SIG-M5 treated with dmso at 0.1 percent for 504 hours (cell line): Measurements from ENCODE around the gene DOCK9.

ENCODE experiments used
- DNase-seq: peaks from one replicate; lab custom pipeline; 2025; ENCODE audit not compliant: unreplicated experiment; lab: John Stamatoyannopoulos, UW

Gene DOCK9

GRCh38 chr13:98978280-98978679 lies 416 bp upstream of the DOCK9 start:
- no peak for DNase-seq

GRCh38 chr13:98976941-98977340 lies 923 bp downstream of the DOCK9 start:
- no peak for DNase-seq

- peak; percentile 55 for DNase-seq
Measured at GRCh38 chr13:98976338-98976737, 1.5 kb downstream of the DOCK9 start.

GRCh38 chr13:98975822-98976261 lies 2.0 kb downstream of the DOCK9 start:
- peak; percentile 27 for DNase-seq

- peak; percentile 63 for DNase-seq
Measured at GRCh38 chr13:98974053-98974452, 3.8 kb downstream of the DOCK9 start.

DNA sequence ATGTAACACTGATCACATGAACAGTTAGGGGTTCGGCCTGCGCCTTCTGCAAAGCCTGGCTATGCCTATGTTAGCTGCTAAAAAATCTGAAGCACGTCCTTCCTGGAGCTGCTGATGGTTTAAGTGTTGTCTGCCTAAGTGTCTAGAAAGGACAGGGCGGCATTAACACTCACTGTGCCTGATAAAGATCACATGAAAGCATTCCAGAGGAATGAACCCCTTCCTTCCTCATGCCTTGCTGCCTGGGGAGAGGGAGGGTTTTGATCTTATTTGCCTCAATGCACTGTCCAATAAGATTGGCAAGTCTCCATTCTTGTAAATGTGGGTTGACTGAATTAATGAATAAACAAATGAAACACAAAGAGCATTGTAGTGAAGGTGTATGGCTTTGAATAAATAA lies 5.2 kb downstream of the DOCK9 start:
- DNase-seq = no peak

DNA sequence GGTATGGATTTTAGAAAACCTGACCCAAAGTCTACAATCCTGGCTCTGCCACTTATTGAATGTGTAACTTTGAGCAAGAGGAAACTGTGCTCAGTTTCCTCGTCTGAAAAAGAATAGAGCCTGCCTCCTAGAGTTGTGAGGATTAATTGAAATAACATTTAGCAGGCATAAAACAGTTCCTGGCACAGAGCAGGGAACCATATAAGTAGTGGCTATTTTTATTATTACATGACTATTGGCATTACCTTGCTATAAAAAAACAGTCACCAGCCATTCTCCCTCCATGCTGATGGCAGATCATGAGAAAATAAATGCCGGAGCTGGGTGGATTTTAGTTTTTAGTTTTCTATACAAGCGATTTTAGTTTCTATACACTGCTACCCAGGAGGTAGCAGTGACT lies 5.8 kb downstream of the DOCK9 start:
- no peak for DNase-seq

- no peak for DNase-seq
Measured at GRCh38 chr13:98970330-98970729, 7.5 kb downstream of the DOCK9 start.

- DNase-seq = no peak
Measured at GRCh38 chr13:98967491-98967890, 10.4 kb downstream of the DOCK9 start.

DNA sequence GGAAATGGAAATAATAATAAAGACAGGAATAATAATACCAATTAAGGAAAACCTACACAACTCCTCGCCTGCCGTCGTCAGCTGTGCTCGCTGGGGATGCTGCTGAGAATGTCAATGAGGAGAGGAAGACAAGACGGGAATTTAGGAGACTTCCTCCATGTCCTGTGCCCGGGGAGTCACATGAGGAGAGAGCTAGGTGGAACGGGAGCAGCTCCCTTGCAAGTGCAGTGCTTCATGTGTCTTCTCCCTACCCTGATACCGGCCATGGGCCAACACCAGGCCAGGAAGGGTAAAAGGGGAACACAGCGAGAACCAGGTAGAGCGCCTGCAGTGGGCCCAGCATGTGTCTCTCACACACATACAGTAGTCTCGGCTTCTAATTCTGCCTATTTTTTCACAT lies 11.8 kb downstream of the DOCK9 start:
- no peak for DNase-seq

DNA sequence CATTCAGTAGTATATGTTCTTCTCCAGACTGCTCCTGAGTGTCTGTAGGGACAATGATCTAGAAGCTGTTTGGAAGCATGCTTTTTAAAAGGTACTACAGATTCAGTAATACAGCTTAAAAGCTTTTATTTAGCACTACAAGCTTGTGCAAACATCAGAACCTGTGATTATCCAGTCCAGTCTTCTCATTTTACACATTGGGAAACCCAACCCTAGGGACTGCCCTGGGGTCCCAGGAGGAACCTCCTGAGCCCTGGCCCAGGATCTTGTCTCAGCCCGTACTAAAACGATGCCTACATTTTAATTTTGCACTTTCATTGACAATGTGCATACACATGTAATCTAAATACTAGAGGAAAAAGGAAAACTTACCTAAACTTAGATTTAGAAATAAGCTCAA lies 12.5 kb downstream of the DOCK9 start:
- DNase-seq = no peak

GRCh38 chr13:98963917-98964316 lies 13.9 kb downstream of the DOCK9 start:
- DNase-seq = no peak

GRCh38 chr13:98962901-98963590 lies 14.8 kb downstream of the DOCK9 start:
- no peak for DNase-seq

GRCh38 chr13:98961503-98962105 lies 16.3 kb downstream of the DOCK9 start:
- no peak for DNase-seq

GRCh38 chr13:98960606-98961502 lies 17.0 kb downstream of the DOCK9 start:
- no peak for DNase-seq

- no peak for DNase-seq
Measured at GRCh38 chr13:98959786-98960605, 17.9 kb downstream of the DOCK9 start.

DNA sequence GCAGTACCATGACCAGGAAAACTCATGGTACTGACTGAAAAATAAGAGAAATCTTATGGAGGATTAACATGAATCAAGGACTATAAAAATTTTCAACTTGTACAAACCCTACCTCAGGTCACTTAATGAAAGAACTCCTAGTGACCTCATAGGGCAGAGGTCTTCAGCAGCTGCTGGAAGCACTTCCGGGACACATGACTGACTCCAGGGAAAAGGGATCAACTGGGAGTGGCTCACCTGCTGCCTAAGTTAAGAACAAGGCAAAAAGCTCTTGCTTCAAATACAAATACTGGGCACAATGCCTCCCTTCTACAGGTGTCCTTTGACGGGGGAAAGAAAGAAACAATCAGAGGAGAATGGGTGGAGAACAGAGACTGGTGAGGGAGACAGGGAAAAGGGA lies 18.6 kb downstream of the DOCK9 start:
- DNase-seq = no peak

GRCh38 chr13:98958443-98958794 lies 19.4 kb downstream of the DOCK9 start:
- no peak for DNase-seq

DNA sequence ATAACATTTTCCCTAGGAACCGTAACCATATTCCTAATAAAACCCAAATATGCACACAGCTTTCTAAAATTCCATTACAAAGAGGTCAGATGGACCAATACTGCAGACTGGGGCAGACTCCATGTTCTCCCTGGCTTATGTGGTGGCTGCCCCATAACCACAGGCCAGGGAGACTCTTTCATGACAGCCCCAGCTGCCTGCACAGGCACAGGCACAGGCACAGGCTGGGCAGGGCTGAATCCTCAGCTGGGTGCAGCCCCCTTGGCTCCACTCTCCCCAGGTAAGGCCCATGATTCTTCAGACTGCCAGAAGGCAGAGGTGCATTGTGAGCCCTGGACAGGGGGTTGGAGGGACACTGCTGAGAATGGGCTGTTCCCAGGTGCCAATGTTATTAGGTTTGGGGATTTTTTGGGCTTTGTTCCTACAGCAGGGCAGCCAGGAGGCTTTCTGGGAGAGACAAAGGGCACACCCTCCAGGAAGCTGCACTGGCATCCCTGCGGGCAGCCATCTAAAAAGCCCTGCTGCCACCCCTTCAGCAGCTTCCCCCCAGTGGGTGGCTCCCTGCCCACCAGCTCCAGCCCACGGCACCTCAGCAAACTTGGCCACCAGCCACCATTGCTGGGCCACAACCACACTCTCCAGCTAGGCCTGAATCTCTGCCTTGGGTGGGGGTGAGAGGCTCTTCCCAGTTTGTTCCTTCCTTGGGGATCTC lies 20.0 kb downstream of the DOCK9 start:
- no peak for DNase-seq

GRCh38 chr13:98955336-98955735 lies 22.5 kb downstream of the DOCK9 start:
- no peak for DNase-seq

DNA sequence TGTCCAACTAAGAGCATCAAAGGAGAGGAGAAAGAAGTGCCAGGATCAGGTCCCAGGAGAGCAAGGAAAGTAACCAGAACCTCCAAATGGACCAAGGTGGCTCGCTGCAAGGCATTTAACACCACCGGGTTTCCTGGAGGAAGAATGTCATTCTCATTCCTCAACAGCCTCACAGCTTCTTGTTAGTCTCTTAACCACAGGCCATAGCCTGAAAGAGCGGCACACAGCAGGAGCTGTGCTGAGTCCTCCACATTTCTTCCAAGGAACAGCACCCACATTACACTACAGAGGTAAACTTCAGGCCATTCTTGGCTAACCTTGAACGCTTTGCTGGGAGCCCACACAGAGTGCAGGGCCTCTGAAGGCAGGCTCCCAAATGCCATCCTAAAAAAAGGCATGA lies 23.6 kb downstream of the DOCK9 start:
- no peak for DNase-seq
